Measurements from ENCODE around the gene ZDHHC22. TPM values are rescaled to one million over a fixed set of nuclear protein-coding genes. Genes with fewer than 3 reads are reported as not detected.

Gene ZDHHC22
- polyA plus RNA-seq, 1 donor = 0.30 TPM

Other genes starting within 250 kb of the ZDHHC22 start
- gene IRF2BPL, start 113.1 kb downstream of the ZDHHC22 start, polyA plus RNA-seq (ENCODE audit: insufficient read length) = 26.9 TPM
- gene CIPC, start 43.5 kb downstream of the ZDHHC22 start, polyA plus RNA-seq (ENCODE audit: insufficient read length) = 21.3 TPM
- gene TMEM63C, start 40.0 kb upstream of the ZDHHC22 start, polyA plus RNA-seq (ENCODE audit: insufficient read length) = 1.0 TPM
- gene NGB, start 129.4 kb upstream of the ZDHHC22 start, polyA plus RNA-seq (ENCODE audit: insufficient read length) = not detected
- gene POMT2, start 179.1 kb upstream of the ZDHHC22 start, polyA plus RNA-seq (ENCODE audit: insufficient read length) = 22.8 TPM
- gene GSTZ1, start 179.2 kb upstream of the ZDHHC22 start, polyA plus RNA-seq (ENCODE audit: insufficient read length) = 26.2 TPM
- 5.4 TPM for gene TMED8, start 235.3 kb upstream of the ZDHHC22 start, polyA plus RNA-seq (ENCODE audit: insufficient read length)
- 0.35 TPM for gene SAMD15, start 235.6 kb upstream of the ZDHHC22 start, polyA plus RNA-seq (ENCODE audit: insufficient read length)

Data from hindlimb muscle (tissue), 1 donor.